Lower leg skin (tissue), 3 donors: ENCODE results near the gene HOXC13.

Source experiments
- CTCF ChIP-seq, 3 donors: fragments of 450-650 bp; IDR thresholded peaks; one replicate each; pipeline ENCODE4 v1.5.1; 2016; ENCODE audit warnings: antibody characterized with exemption in 3 of 3, mild to moderate bottlenecking in 3 of 3, moderate library complexity in 2 of 3
- POLR2A ChIP-seq, 2 donors: fragments of 450-650 bp; IDR thresholded peaks; one replicate each; pipeline ENCODE4 v1.6.1; 2016 to 2017; ENCODE audit warnings: antibody characterized with exemption in 2 of 2, mild to moderate bottlenecking in 1 of 2, moderate library complexity in 1 of 2

- TF ChIP-seq CTCF (IDR thresholded peaks at IDR 0.05): no peak
- no peak for TF ChIP-seq POLR2A (IDR thresholded peaks at IDR 0.05)
These were observed 12.4 kb downstream of the HOXC13 start for GRCh38 chr12:53950789-53951576.
